Sigmoid colon (tissue), 4 donors: ENCODE results near the gene ACLY.

Source experiments
- CTCF ChIP-seq, 4 experiments: fragments of 450-650 bp in 3 of 4; fragments of 200-600 bp in 1 of 4; IDR thresholded peaks; one replicate each; pipeline ENCODE4 v1.5.1; 2016 to 2019; ENCODE audit warnings: antibody characterized with exemption in 4 of 4, mild to moderate bottlenecking in 3 of 4, moderate library complexity in 2 of 4
- POLR2AphosphoS5 ChIP-seq, 4 donors: sonication (generic); formaldehyde crosslinking; IDR thresholded peaks; one replicate each; pipeline ENCODE4 v1.6.1; 2017; ENCODE audit warnings: antibody characterized with exemption in 4 of 4

DNA sequence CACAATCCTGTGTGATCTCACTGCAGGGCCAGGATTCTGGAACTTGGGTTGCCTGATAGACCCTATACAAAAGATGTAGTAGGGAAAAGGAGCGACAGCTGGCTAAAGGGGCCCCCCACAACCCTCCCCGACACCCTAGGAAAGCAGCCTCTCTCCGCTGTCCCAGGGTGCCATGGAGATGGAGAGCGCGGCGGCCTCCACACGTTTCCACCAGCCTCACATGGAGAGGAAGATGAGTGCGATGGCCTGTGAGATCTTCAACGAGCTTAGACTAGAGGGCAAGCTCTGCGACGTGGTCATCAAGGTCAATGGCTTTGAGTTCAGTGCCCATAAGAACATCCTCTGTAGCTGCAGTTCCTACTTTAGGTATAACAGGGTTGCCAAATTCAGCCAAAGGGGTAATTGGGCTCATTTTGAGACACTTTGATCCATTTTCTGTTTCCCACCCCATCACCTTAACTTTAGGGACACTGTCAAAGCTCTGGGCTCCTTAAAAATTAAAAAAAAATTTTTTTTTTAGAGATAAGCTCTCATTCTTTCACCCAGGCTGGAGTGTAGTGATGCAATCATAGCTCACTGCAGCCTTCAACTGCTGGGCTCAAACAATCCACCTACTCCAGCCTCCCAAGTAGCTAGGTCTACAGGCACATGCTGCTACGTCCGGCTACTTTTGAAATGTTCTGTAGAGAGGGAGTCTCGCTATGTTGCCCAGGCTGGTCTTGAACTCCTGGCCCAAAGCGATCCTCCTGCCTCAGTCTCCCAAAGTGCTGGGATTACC, 80.8 kb downstream of the ACLY start, which contains the start of gene KLHL10:
- TF ChIP-seq POLR2AphosphoS5 (IDR thresholded peaks at IDR 0.05), result no peak
- no peak for TF ChIP-seq CTCF (IDR thresholded peaks at IDR 0.05)
